ENCODE measurements around the gene NPTX2. TPM values are rescaled to one million over a fixed set of nuclear protein-coding genes. Genes with fewer than 3 reads are reported as not detected.

NPTX2 gene
- total RNA-seq, 4 donors from 2014 or later, result 22.4 to 52.5 (median 30.1) TPM

- peak overlapping the region in 2 of 4 donors; percentile 31 to 51 for H3K27ac ChIP-seq (replicated peaks in 1 of 4)
- intact Hi-C loops (cut with DNase I), result no loop called here
- H3K9me3 ChIP-seq, result no peaks in the 10 kb centered on the region
- peaks cover 0 to 79% (median 12%) of the 10 kb centered on the region in 4 donors for H3K27me3 ChIP-seq
- WGBS, result 11% methylated on average over 18 of the region's 67 CpGs
- H3K4me1 ChIP-seq, result peaks cover 5 to 23% (median 18%) of the 10 kb centered on the region in 4 donors
- H3K36me3 ChIP-seq, result no peaks in the 10 kb centered on the region
- TF ChIP-seq EP300 (IDR thresholded peaks at IDR 0.05), result no peak
- TF ChIP-seq, protein P1, sequence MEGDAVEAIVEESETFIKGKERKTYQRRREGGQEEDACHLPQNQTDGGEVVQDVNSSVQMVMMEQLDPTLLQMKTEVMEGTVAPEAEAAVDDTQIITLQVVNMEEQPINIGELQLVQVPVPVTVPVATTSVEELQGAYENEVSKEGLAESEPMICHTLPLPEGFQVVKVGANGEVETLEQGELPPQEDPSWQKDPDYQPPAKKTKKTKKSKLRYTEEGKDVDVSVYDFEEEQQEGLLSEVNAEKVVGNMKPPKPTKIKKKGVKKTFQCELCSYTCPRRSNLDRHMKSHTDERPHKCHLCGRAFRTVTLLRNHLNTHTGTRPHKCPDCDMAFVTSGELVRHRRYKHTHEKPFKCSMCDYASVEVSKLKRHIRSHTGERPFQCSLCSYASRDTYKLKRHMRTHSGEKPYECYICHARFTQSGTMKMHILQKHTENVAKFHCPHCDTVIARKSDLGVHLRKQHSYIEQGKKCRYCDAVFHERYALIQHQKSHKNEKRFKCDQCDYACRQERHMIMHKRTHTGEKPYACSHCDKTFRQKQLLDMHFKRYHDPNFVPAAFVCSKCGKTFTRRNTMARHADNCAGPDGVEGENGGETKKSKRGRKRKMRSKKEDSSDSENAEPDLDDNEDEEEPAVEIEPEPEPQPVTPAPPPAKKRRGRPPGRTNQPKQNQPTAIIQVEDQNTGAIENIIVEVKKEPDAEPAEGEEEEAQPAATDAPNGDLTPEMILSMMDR (IDR thresholded peaks at IDR 0.05), result no peak
- TF ChIP-seq POLR2A (IDR thresholded peaks at IDR 0.05; ENCODE audit: low read depth), result no peak
- TF ChIP-seq POLR2AphosphoS5 (IDR thresholded peaks at IDR 0.05), result no peak
- peak overlapping the region; percentile 49 to 54 (median 50) for H3K4me3 ChIP-seq
- DNase-seq (ENCODE audit: extremely low spot score), result no peak
Observed at GRCh38 chr7:98616381-98617050, 569 bp upstream of the NPTX2 start.

- Histone ChIP-seq H3K4me1 (peaks cover 5 to 23% (median 18%) of the 10 kb centered on the region in 4 donors), H3K27ac (replicated peaks in 1 of 4) (no peak overlapping the region), H3K36me3 (no peaks in the 10 kb centered on the region), H3K4me3 (peak overlapping the region; percentile 49 to 54 (median 50)), H3K9me3 (no peaks in the 10 kb centered on the region), H3K27me3 (peaks cover 0 to 89% (median 12%) of the 10 kb centered on the region in 4 donors)
- DNase-seq (ENCODE audit: extremely low spot score), result no peak
- WGBS, result 0% methylated on average over 6 of the region's 40 CpGs
- intact Hi-C loops (cut with DNase I), result no loop called here
- TF ChIP-seq POLR2AphosphoS5 (IDR thresholded peaks at IDR 0.05) (no peak), EP300 (IDR thresholded peaks at IDR 0.05) (no peak), POLR2A (IDR thresholded peaks at IDR 0.05; ENCODE audit: low read depth) (no peak)
- TF ChIP-seq, protein P1 (IDR thresholded peaks at IDR 0.05), result no peak
Observed at GRCh38 chr7:98617960-98618418, 904 bp downstream of the NPTX2 start.

GRCh38 chr7:98618786-98619185 lies 1.7 kb downstream of the NPTX2 start:
- Histone ChIP-seq H3K9me3 (peaks cover 0 to 5% (median 0%) of the 10 kb centered on the region in 4 donors), H3K36me3 (no peaks in the 10 kb centered on the region), H3K4me1 (peaks cover 5 to 23% (median 18%) of the 10 kb centered on the region in 4 donors), H3K27me3 (peaks cover 0 to 86% (median 12%) of the 10 kb centered on the region in 4 donors), H3K27ac (replicated peaks in 1 of 4) (no peak overlapping the region), H3K4me3 (peak overlapping the region; percentile 7 to 54 (median 40))
- TF ChIP-seq, protein P1 (IDR thresholded peaks at IDR 0.05), result no peak
- TF ChIP-seq POLR2A (IDR thresholded peaks at IDR 0.05; ENCODE audit: low read depth) (no peak), EP300 (IDR thresholded peaks at IDR 0.05) (no peak), POLR2AphosphoS5 (IDR thresholded peaks at IDR 0.05) (no peak)
- 19% methylated on average over 2 of the region's 2 CpGs for WGBS
- DNase-seq (ENCODE audit: extremely low spot score), result no peak
- intact Hi-C loops (cut with DNase I), result no loop called here

- DNase-seq (ENCODE audit: extremely low spot score), result no peak
- no peaks in the 10 kb centered on the region for H3K36me3 ChIP-seq
- WGBS, result 40% methylated on average over 26 of the region's 27 CpGs
- intact Hi-C loops (cut with DNase I), result no loop called here
- no peak overlapping the region for H3K27ac ChIP-seq (replicated peaks in 1 of 4)
- TF ChIP-seq, protein P1 (IDR thresholded peaks at IDR 0.05), result no peak
- no peak for TF ChIP-seq EP300 (IDR thresholded peaks at IDR 0.05)
- no peak for TF ChIP-seq POLR2AphosphoS5 (IDR thresholded peaks at IDR 0.05)
- no peak for TF ChIP-seq POLR2A (IDR thresholded peaks at IDR 0.05; ENCODE audit: low read depth)
- peaks cover 0 to 86% (median 12%) of the 10 kb centered on the region in 4 donors for H3K27me3 ChIP-seq
- peaks cover 0 to 8% (median 0%) of the 10 kb centered on the region in 4 donors for H3K9me3 ChIP-seq
- H3K4me3 ChIP-seq, result peak overlapping the region in 3 of 4 donors; percentile 7 to 30 (median 18)
- H3K4me1 ChIP-seq, result peaks cover 5 to 23% (median 18%) of the 10 kb centered on the region in 4 donors
Observed at GRCh38 chr7:98619450-98620321, 2.6 kb downstream of the NPTX2 start.
